ENCODE data around the gene CCDC14. TPM values are rescaled to one million over a fixed set of nuclear protein-coding genes. Genes with fewer than 3 reads are reported as not detected.
A peak's percentile ranks its signal among the peaks of the same experiment; 100 is the strongest.
"Not testable (repeated sequence)": the region's sequence is repeated elsewhere in the genome, so short reads cannot be mapped to it uniquely, and the experiment has no call there.

Gene CCDC14
- total and polyA plus RNA-seq, 4 experiments from 2014 or later: 6.3 to 47.0 (median 26.9) TPM

DNA sequence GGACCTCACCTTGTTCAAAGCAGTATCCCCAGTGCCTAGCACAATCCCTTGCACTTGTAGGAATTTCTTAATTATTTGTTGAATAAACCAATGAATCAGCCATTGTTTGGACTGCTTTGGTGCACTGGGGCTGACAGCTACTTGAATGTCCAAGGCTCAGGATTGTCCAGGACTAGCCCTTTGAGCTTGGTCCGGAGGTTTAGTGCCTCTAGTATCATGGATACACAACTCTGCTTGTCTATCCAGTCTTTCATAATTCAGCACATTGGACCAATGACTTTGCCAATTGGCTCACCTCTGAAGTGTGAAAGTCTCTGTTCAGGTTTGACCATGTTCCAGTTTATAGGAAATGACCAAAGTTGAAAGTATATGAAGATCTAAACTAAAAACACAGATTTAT, 3.8 kb upstream of the CCDC14 start:
- H3K9me3 Mint-ChIP-seq; H3K36me3 Mint-ChIP-seq; POLR2A ChIA-PET (ENCODE audit: partially characterized antibody); H3K36me3 ChIP-seq (ENCODE audit: insufficient read depth, low read length); H3K4me3 Mint-ChIP-seq; DNase-seq; H3K27ac ChIP-seq (ENCODE audit: low read depth, low read length); H3K4me3 ChIP-seq (ENCODE audit: low read length in 2 of 2); H3K27ac Mint-ChIP-seq; H3K9me3 ChIP-seq (ENCODE audit: control insufficient read depth in 1 of 2, low read length in 2 of 2); H3K27me3 ChIP-seq (ENCODE audit: insufficient read depth, low read length): not testable (repeated sequence)
- intact Hi-C loops (cut with micrococcal nuclease): loop anchor here (5.0 to 10.0 kb wide), 2 partner anchors 760 to 1953 kb away; no protein-coding TSS in a partner anchor
- H3K4me1 Mint-ChIP-seq: peaks cover 8 to 19% (median 11%) of the 10 kb centered on the region in 4 donors
- CTCF ChIA-PET (ENCODE audit: partially characterized antibody): interaction anchor here (0.5 kb wide), 1 partner anchor 1253 kb away, joined by 3 read pairs; no protein-coding TSS in a partner anchor
- peaks cover 6 to 16% of the 10 kb centered on the region in 2 donors for H3K27me3 Mint-ChIP-seq
- H3K4me1 ChIP-seq (ENCODE audit: insufficient read depth, low read length): peaks cover 11% of the 10 kb centered on the region

DNA sequence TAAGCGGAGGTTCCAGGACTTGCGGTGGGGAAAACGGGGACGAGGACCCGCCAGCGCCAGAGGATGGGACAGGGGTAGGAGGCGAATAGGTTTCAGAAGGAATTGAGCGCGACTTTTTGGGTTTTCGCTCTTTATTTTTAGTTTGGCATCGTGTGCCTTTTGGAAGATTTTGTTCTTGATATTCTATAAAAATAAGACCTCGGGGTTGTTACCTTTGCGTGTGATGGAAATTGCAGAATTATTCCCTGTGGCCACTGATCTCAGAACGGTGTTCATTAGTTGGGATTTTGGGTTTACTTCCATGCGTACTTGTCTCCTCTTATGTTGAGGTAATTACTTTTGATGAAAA, 453 bp upstream of the CCDC14 start:
- peak overlapping the region; percentile 96 to 99 (median 98) for H3K4me3 Mint-ChIP-seq
- Histone ChIP-seq H3K9me3 (ENCODE audit: control insufficient read depth in 1 of 2, low read length in 2 of 2) (no peaks in the 10 kb centered on the region), H3K27ac (ENCODE audit: low read depth, low read length) (peak overlapping the region; percentile 65), H3K36me3 (ENCODE audit: insufficient read depth, low read length) (no peaks in the 10 kb centered on the region), H3K4me1 (ENCODE audit: insufficient read depth, low read length) (peaks cover 26% of the 10 kb centered on the region), H3K27me3 (ENCODE audit: insufficient read depth, low read length) (no peaks in the 10 kb centered on the region), H3K4me3 (ENCODE audit: low read length in 2 of 2) (peak overlapping the region; percentile 27 to 93)
- H3K27me3 Mint-ChIP-seq: peaks cover 2 to 4% of the 10 kb centered on the region in 2 donors
- peak in 1 of 5 donors; percentile 1 for DNase-seq
- H3K4me1 Mint-ChIP-seq: peaks cover 13 to 38% (median 23%) of the 10 kb centered on the region in 4 donors
- intact Hi-C loops (cut with micrococcal nuclease): loop anchor here (2.0 to 10.0 kb wide), 3 partner anchors 377 to 1956 kb away; partner anchors contain the start of gene HACD2
- CTCF ChIA-PET (ENCODE audit: partially characterized antibody): no interaction called here
- peaks cover 0 to 10% of the 10 kb centered on the region in 2 donors for H3K36me3 Mint-ChIP-seq
- POLR2A ChIA-PET (ENCODE audit: partially characterized antibody): interaction anchor here (1.0 kb wide), 1 partner anchor 10 kb away, joined by 3 read pairs; no protein-coding TSS in a partner anchor
- no peaks in the 10 kb centered on the region for H3K9me3 Mint-ChIP-seq
- H3K27ac Mint-ChIP-seq: peak overlapping the region; percentile 88 to 97 (median 93)

DNA sequence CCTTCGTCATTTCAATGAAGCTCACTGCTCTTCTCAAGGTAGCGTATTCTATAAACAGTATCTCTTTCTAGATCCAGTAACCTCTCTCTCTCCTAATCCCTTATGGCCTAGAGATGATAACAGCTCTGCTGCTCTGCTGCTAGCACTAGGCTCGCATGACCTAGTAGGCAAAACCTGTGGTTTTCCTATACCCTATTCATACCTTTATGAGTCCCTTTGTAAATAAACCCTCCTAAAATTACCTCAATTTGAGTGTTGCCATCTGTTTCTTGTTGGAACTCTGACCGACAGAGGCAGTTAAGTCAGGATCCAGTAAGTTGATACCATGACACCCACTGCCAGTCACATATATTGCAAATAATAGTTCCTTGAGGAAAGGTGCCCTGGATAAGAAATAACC, 7.3 kb downstream of the CCDC14 start:
- no peak overlapping the region for H3K27ac Mint-ChIP-seq
- POLR2A ChIA-PET (ENCODE audit: partially characterized antibody): no interaction called here
- intact Hi-C loops (cut with micrococcal nuclease): no loop called here
- CTCF ChIA-PET (ENCODE audit: partially characterized antibody): no interaction called here
- H3K27me3 ChIP-seq (ENCODE audit: insufficient read depth, low read length): no peaks in the 10 kb centered on the region
- no peaks in the 10 kb centered on the region for H3K9me3 ChIP-seq (ENCODE audit: control insufficient read depth in 1 of 2, low read length in 2 of 2)
- no peaks in the 10 kb centered on the region for H3K27me3 Mint-ChIP-seq
- no peaks in the 10 kb centered on the region for H3K9me3 Mint-ChIP-seq
- no peaks in the 10 kb centered on the region for H3K36me3 ChIP-seq (ENCODE audit: insufficient read depth, low read length)
- H3K27ac ChIP-seq (ENCODE audit: low read depth, low read length): no peak overlapping the region
- peaks cover 35 to 41% of the 10 kb centered on the region in 2 donors for H3K36me3 Mint-ChIP-seq
- no peak overlapping the region for H3K4me3 ChIP-seq (ENCODE audit: low read length in 2 of 2)
- H3K4me3 Mint-ChIP-seq: no peak overlapping the region
- no peak for DNase-seq
- peaks cover 4% of the 10 kb centered on the region for H3K4me1 ChIP-seq (ENCODE audit: insufficient read depth, low read length)
- peaks cover 3 to 10% (median 4%) of the 10 kb centered on the region in 4 donors for H3K4me1 Mint-ChIP-seq

- POLR2A ChIA-PET (ENCODE audit: partially characterized antibody): interaction anchor here (0.6 kb wide), 1 partner anchor 1660 kb away, joined by 3 read pairs; no protein-coding TSS in a partner anchor
- Histone ChIP-seq H3K9me3 (ENCODE audit: control insufficient read depth in 1 of 2, low read length in 2 of 2) (no peaks in the 10 kb centered on the region), H3K36me3 (ENCODE audit: insufficient read depth, low read length) (no peaks in the 10 kb centered on the region), H3K27ac (ENCODE audit: low read depth, low read length) (no peak overlapping the region), H3K4me1 (ENCODE audit: insufficient read depth, low read length) (no peaks in the 10 kb centered on the region), H3K27me3 (ENCODE audit: insufficient read depth, low read length) (no peaks in the 10 kb centered on the region), H3K4me3 (ENCODE audit: low read length in 2 of 2) (no peak overlapping the region)
- peaks cover 0 to 3% (median under 1%) of the 10 kb centered on the region in 4 donors for H3K4me1 Mint-ChIP-seq
- H3K4me3 Mint-ChIP-seq: no peak overlapping the region
- peaks cover 39 to 44% of the 10 kb centered on the region in 2 donors for H3K36me3 Mint-ChIP-seq
- no peaks in the 10 kb centered on the region for H3K27me3 Mint-ChIP-seq
- H3K27ac Mint-ChIP-seq: no peak overlapping the region
- intact Hi-C loops (cut with micrococcal nuclease): no loop called here
- DNase-seq: no peak
- H3K9me3 Mint-ChIP-seq: no peaks in the 10 kb centered on the region
- CTCF ChIA-PET (ENCODE audit: partially characterized antibody): no interaction called here
Observed at GRCh38 chr3:123952844-123953520, 8.0 kb downstream of the CCDC14 start.

DNA sequence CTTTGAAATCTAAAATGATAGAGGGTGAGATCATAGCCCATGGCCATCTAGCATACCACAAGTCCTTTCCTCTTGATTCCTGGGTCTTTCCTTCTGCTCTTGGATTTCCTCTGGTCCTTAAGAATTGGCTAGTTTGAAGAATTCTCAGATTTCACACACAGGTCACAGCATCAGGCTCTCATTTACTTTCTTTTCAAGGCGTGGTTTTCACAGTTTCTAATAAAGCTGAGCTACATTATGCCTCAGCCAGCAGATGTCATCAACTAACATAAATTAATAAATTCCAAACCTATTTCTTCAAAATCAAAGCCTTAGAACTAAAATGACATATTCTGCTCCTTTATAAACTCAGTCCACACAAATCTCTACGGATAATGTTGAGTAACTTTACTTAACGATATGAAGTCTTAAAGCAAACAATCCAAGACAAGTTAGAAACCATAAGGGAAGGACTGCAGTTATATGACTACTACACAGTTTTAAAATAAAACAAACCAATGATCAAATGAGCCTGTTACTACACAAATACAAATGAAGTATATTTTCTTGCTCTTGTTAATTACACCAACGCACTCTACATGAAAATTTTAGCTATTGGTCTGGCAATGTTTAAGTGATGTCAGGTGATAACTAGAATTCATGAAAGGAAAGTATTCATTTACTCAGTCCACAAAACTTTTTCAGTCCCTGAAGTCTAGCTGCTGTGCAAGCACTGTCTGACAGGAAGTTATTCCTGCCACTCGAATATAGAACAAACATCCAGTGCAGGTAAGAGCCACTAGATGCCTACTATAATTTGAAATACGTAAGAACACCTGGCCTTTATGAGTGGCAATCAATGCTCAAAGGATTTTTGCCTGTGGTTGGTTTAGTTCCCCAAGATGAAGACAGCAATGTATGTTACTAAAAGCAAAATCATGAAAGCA, 9.2 kb downstream of the CCDC14 start:
- Mint-ChIP-seq H3K9me3 (no peaks in the 10 kb centered on the region), H3K27me3 (no peaks in the 10 kb centered on the region), H3K4me3 (no peak overlapping the region), H3K4me1 (peaks cover 0 to 2% (median 0%) of the 10 kb centered on the region in 4 donors), H3K36me3 (peaks cover 41 to 47% of the 10 kb centered on the region in 2 donors), H3K27ac (no peak overlapping the region)
- POLR2A ChIA-PET (ENCODE audit: partially characterized antibody): interaction anchor here (0.6 to 1.6 kb wide), 3 partner anchors 9 to 1661 kb away, joined by 3 to 4 read pairs (median 3); partner anchors contain the start of gene CCDC14
- intact Hi-C loops (cut with micrococcal nuclease): no loop called here
- Histone ChIP-seq H3K4me1 (ENCODE audit: insufficient read depth, low read length) (no peaks in the 10 kb centered on the region), H3K27me3 (ENCODE audit: insufficient read depth, low read length) (no peaks in the 10 kb centered on the region), H3K27ac (ENCODE audit: low read depth, low read length) (no peak overlapping the region), H3K4me3 (ENCODE audit: low read length in 2 of 2) (no peak overlapping the region), H3K36me3 (ENCODE audit: insufficient read depth, low read length) (no peaks in the 10 kb centered on the region), H3K9me3 (ENCODE audit: control insufficient read depth in 1 of 2, low read length in 2 of 2) (no peaks in the 10 kb centered on the region)
- DNase-seq: no peak
- CTCF ChIA-PET (ENCODE audit: partially characterized antibody): interaction anchor here (1.6 kb wide), 1 partner anchor 29 kb away, joined by 4 read pairs; no protein-coding TSS in a partner anchor

GRCh38 chr3:123949641-123950040, 11.4 kb downstream of the CCDC14 start:
- H3K4me1 Mint-ChIP-seq: peaks cover 0 to 2% (median 0%) of the 10 kb centered on the region in 4 donors
- POLR2A ChIA-PET (ENCODE audit: partially characterized antibody): interaction anchor here (1.6 kb wide), 1 partner anchor 11 kb away, joined by 4 read pairs; the partner anchor contains the start of gene CCDC14

GRCh38 chr3:123948449-123948848, 12.6 kb downstream of the CCDC14 start:
- POLR2A ChIA-PET (ENCODE audit: partially characterized antibody): no interaction called here
- Histone ChIP-seq H3K36me3 (ENCODE audit: insufficient read depth, low read length) (no peaks in the 10 kb centered on the region), H3K4me3 (ENCODE audit: low read length in 2 of 2) (no peak overlapping the region), H3K4me1 (ENCODE audit: insufficient read depth, low read length) (no peaks in the 10 kb centered on the region), H3K27me3 (ENCODE audit: insufficient read depth, low read length) (no peaks in the 10 kb centered on the region), H3K27ac (ENCODE audit: low read depth, low read length) (no peak overlapping the region), H3K9me3 (ENCODE audit: control insufficient read depth in 1 of 2, low read length in 2 of 2) (no peaks in the 10 kb centered on the region)
- CTCF ChIA-PET (ENCODE audit: partially characterized antibody): no interaction called here
- DNase-seq: no peak
- H3K4me3 Mint-ChIP-seq: no peak overlapping the region
- peaks cover 0 to 2% (median 0%) of the 10 kb centered on the region in 4 donors for H3K4me1 Mint-ChIP-seq
- peaks cover 55 to 59% of the 10 kb centered on the region in 2 donors for H3K36me3 Mint-ChIP-seq
- intact Hi-C loops (cut with micrococcal nuclease): loop anchor here (10.0 kb wide), 1 partner anchor 606 kb away; no protein-coding TSS in a partner anchor
- no peaks in the 10 kb centered on the region for H3K9me3 Mint-ChIP-seq
- no peaks in the 10 kb centered on the region for H3K27me3 Mint-ChIP-seq
- no peak overlapping the region for H3K27ac Mint-ChIP-seq

More at GRCh38 chr3:123949641-123950040, 11.4 kb downstream of the CCDC14 start:
- H3K27ac ChIP-seq (ENCODE audit: low read depth, low read length): no peak overlapping the region
- Mint-ChIP-seq H3K9me3 (no peaks in the 10 kb centered on the region), H3K4me3 (no peak overlapping the region), H3K27me3 (no peaks in the 10 kb centered on the region), H3K27ac (no peak overlapping the region), H3K36me3 (peaks cover 49 to 54% of the 10 kb centered on the region in 2 donors)
- DNase-seq: no peak
- no peaks in the 10 kb centered on the region for H3K4me1 ChIP-seq (ENCODE audit: insufficient read depth, low read length)
- intact Hi-C loops (cut with micrococcal nuclease): loop anchor here (10.0 kb wide), 1 partner anchor 605 kb away; no protein-coding TSS in a partner anchor
- H3K36me3 ChIP-seq (ENCODE audit: insufficient read depth, low read length): no peaks in the 10 kb centered on the region
- H3K9me3 ChIP-seq (ENCODE audit: control insufficient read depth in 1 of 2, low read length in 2 of 2): no peaks in the 10 kb centered on the region
- CTCF ChIA-PET (ENCODE audit: partially characterized antibody): no interaction called here
- H3K27me3 ChIP-seq (ENCODE audit: insufficient read depth, low read length): no peaks in the 10 kb centered on the region
- H3K4me3 ChIP-seq (ENCODE audit: low read length in 2 of 2): no peak overlapping the region
